SK-N-MC (cell line): ENCODE measurements around the gene GPR63.
A peak's percentile ranks its signal among the peaks of the same experiment; 100 is the strongest.

ENCODE experiments used
- DNase-seq: peaks from one replicate; pipeline ENCODE4 v3.0.0-alpha.2; 2011; ENCODE audit warnings: low read depth, low spot score
- H3K27ac ChIP-seq: fragments of 200-600 bp; sonication (generic); 2 replicates; pipeline ENCODE4 v1.5.1; 2016; ENCODE audit warnings: mixed run types
- H3K36me3 ChIP-seq: fragments of 200-600 bp; sonication (generic); 2 replicates; pipeline ENCODE4 v1.6.1; 2017; ENCODE audit warnings: antibody characterized with exemption, low read length, mixed read lengths; ENCODE audit not compliant: insufficient read depth
- H3K4me3 ChIP-seq: fragments of 200-600 bp; sonication (generic); 2 replicates; pipeline ENCODE4 v1.5.1; 2016
- H3K9ac ChIP-seq: fragments of 200-600 bp; sonication (generic); 2 replicates; pipeline ENCODE4 v1.8.0; 2017; ENCODE audit warnings: mixed run types, mixed read lengths; ENCODE audit not compliant: insufficient read length
- H3K9me3 ChIP-seq: fragments of 200-600 bp; sonication (generic); 2 replicates; pipeline ENCODE4 v1.6.1; 2017; ENCODE audit warnings: low read depth, mild to moderate bottlenecking, antibody characterized with exemption, low read length, moderate library complexity, mixed read lengths
- EZH2 ChIP-seq: fragments of 200-600 bp; sonication (generic); IDR thresholded peaks from one replicate; pipeline ENCODE4 v1.6.1; 2017; ENCODE audit warnings: antibody characterized with exemption
- FOXP2 ChIP-seq: optimal IDR thresholded peaks from 2 replicates; pipeline ENCODE3; 2011; ENCODE audit warnings: mild to moderate bottlenecking, moderate library complexity; ENCODE audit not compliant: insufficient read depth; ENCODE audit errors: extremely low read length, control extremely low read depth
- POLR2AphosphoS5 ChIP-seq: IDR thresholded peaks from 2 replicates; pipeline ENCODE4 v1.6.1; 2012; ENCODE audit warnings: mild to moderate bottlenecking, low read depth, low read length, borderline replicate concordance

GPR63 gene

DNA sequence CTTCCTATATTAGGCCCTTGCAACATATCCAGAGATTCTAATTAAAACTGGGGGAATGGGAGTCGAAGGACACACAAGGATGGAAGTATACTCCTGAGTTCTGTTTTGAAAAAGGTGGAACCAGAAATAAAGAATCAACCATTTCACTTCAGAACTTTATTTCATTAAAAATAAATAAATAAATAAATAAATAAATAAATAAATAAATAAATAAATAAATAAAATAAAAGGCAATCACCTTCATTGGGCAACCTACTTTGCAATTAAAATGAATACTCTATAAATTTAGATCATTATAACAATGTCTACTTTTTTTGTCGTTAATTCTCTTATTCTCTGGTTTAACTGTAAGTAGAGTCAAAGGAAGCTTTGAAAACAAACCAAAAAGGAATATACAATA is 25.6 kb downstream of the GPR63 start:
- Histone ChIP-seq H3K27ac (peak overlapping the region; percentile 53; the same call in 1 of the 2 replicates), H3K9ac (no peak overlapping the region), H3K4me3 (peak overlapping the region; percentile 8; the same call in 1 of the 2 replicates), H3K36me3 (no peaks in the 10 kb centered on the region), H3K9me3 (no peaks in the 10 kb centered on the region)
- no peak for DNase-seq
- no peak for TF ChIP-seq POLR2AphosphoS5
- no peak for TF ChIP-seq EZH2
- no peak for TF ChIP-seq FOXP2

DNA sequence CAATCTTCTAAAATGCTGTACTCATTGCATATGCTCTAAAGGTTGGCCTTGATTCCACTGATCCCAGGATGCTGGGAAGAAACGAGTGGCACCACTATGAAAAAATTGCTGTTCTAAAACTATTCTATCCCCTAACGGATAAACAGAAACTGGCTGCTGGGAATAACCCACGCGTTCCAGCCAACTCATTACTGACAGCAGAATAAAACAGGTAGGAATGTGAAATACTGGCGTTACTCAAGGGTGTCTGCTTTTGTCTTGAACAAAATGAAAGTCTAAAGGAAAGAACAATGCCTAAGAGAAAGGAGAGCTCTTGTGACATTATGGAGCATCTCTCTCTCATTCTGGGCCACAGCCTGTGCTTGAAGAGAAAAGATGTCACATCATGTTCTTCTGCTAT is 26.1 kb downstream of the GPR63 start:
- TF ChIP-seq POLR2AphosphoS5: no peak
- no peak for TF ChIP-seq EZH2
- TF ChIP-seq FOXP2: no peak
- H3K9ac ChIP-seq: no peak overlapping the region
- no peak overlapping the region for H3K4me3 ChIP-seq
- H3K27ac ChIP-seq: no peak overlapping the region
- DNase-seq: no peak
- no peaks in the 10 kb centered on the region for H3K9me3 ChIP-seq
- no peaks in the 10 kb centered on the region for H3K36me3 ChIP-seq

DNA sequence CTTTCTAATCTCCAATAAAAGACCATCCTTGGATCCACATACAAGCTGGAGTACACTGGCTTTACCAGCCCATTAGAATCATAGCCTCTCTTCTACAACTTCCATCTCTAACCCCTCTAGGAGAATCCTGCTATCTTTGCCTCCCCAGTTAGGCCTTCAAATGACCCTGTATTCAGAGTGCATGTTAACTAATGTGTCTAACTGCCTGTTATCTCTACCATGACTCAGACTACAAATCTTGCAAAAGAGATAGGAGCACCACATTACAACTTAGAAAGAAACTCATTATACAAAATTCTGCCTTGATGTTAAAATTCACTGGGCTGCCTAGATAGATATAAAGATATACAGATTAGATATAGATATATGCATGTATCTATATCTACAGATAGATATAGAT is 28.2 kb downstream of the GPR63 start:
- DNase-seq: no peak

DNA sequence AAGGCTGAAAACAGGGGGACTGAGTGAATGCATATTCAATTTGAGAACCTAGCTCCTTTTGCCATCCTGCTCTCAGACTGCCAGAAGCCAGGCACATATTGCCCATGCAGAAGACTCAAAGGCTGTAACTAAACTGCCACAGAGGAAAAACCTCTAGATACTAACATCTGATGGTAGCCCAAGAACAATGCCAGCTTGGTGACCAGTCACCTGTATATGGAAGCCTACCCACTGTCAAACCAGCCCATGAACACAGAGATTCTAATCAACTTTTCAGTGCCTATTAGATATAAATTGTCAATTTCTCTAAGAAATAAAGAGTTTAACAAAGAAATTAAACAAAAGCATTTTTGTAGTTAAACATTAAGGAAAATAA is 34.2 kb downstream of the GPR63 start:
- Histone ChIP-seq H3K9ac (no peak overlapping the region), H3K27ac (no peak overlapping the region), H3K9me3 (no peaks in the 10 kb centered on the region), H3K36me3 (0 out of 2 replicates have a peak, but pooled peaks cover 4% of the 10 kb centered on the region), H3K4me3 (no peak overlapping the region)
- no peak for DNase-seq
- no peak for TF ChIP-seq FOXP2
- TF ChIP-seq EZH2: no peak
- TF ChIP-seq POLR2AphosphoS5: no peak

More for the DNA sequence above, 28.2 kb downstream of the GPR63 start:
- Histone ChIP-seq H3K9me3 (no peaks in the 10 kb centered on the region), H3K9ac (no peak overlapping the region), H3K4me3 (no peak overlapping the region), H3K36me3 (no peaks in the 10 kb centered on the region), H3K27ac (no peak overlapping the region)
- TF ChIP-seq FOXP2: no peak

DNA sequence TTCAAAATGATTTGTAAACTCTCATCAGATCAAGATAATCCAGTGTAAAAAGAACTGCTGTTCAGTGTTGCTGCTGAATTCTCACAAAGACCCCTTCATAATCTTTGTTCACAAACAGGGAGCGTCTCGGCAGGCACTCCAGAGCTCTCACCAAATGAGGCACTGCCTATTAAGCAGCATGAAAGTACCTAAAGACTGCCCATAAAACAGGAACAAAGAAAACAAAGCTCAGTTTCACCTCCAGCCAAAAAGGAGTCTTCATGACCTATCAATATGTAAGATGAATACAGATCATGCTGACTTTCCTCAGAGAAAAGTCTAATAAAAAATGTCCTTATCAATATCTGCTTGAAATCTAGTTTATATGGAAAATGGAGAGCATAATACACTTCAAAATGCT is 41.8 kb downstream of the GPR63 start:
- DNase-seq: no peak
- 0 out of 2 replicates have a peak, but pooled peaks cover 4% of the 10 kb centered on the region for H3K36me3 ChIP-seq
- peak overlapping the region; percentile 59 for H3K4me3 ChIP-seq
- H3K9me3 ChIP-seq: no peaks in the 10 kb centered on the region
- H3K9ac ChIP-seq: peak overlapping the region; percentile 38
- peak overlapping the region; percentile 90 for H3K27ac ChIP-seq
- TF ChIP-seq FOXP2: no peak
- TF ChIP-seq EZH2: no peak
- no peak for TF ChIP-seq POLR2AphosphoS5

DNA sequence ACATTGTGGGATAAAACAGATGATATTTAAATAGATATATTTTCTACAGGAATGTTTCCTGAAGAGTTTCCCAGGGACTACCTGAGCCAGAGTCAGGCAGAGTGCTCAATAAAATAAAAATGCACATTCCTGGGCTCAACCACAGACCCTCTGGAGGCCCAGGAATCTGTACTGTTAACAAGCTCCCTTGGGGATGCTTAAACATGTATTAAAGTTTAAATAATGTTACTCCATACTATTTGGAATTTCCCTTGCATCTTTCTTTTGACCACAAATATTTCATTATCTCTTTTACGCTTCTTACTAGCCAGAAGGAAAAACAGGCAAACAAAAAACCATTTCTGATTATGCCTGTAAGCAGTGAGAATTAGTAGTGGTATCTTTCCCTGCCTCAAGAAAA is 42.3 kb downstream of the GPR63 start:
- peak overlapping the region; percentile 38 for H3K9ac ChIP-seq
- TF ChIP-seq FOXP2 (peak; percentile 72), EZH2 (no peak), POLR2AphosphoS5 (peak; percentile 59; the same call in 1 of the 2 replicates)
- peak overlapping the region; percentile 90 for H3K27ac ChIP-seq
- H3K9me3 ChIP-seq: no peaks in the 10 kb centered on the region
- peak overlapping the region; percentile 59 for H3K4me3 ChIP-seq
- 0 out of 2 replicates have a peak, but pooled peaks cover 4% of the 10 kb centered on the region for H3K36me3 ChIP-seq
- DNase-seq: peak; percentile 92

DNA sequence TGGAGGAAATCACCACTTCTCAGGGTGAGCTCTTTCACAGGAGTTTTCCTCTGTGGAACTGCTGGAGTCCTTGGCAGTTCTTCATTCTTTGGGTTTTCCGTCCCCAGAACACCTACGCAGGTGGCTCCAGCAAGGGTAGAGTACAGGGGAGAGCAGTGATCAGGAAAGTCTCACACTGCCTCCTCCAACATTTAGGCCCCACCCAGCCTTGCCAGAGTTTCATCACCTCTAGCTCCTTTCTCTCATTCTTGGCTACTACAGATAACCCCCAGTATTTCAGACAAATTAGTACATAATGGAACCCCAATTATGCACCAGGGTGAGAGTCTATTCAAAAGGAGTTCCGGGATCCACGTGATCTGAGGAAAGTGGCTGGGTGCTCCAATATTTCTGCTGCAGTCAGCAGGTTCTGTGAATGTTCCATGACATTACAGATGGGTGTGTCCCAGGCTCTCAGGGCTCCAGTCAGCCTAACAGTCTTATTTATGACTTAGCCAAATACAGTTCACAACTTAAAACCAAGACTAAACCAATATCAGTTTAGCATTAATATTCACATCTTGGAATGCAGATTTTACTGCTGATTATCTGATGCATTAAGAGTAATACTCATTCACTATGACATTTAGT is 44.6 kb downstream of the GPR63 start:
- TF ChIP-seq EZH2 (no peak), FOXP2 (no peak), POLR2AphosphoS5 (peak; percentile 51; the same call in 1 of the 2 replicates)
- H3K4me3 ChIP-seq: peak overlapping the region; percentile 29
- peak overlapping the region; percentile 86 for H3K27ac ChIP-seq
- no peak overlapping the region for H3K9ac ChIP-seq
- peak; percentile 72 for DNase-seq
- H3K9me3 ChIP-seq: no peaks in the 10 kb centered on the region
- H3K36me3 ChIP-seq: no peaks in the 10 kb centered on the region

DNA sequence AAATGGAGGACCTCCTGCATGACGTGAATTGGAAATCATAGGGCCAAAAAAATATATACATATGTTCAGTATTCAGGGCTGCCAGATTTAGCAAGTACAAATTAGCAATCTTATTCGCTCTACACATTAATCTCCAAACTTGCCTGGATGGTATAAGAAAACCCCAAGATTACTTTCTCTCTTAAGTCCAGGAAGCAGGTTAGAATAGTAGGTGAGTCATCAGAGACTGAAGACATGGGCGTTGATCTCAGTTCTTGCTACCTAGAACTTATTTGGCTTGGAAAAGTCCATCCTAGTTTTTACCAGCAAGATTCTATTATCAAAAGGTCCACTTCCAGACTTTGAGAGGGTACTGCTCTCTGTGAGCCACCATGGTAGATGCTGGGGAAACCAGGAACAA is 47.4 kb downstream of the GPR63 start:
- DNase-seq: no peak
- Histone ChIP-seq H3K9ac (no peak overlapping the region), H3K9me3 (no peaks in the 10 kb centered on the region), H3K27ac (no peak overlapping the region), H3K4me3 (no peak overlapping the region), H3K36me3 (no peaks in the 10 kb centered on the region)
- TF ChIP-seq FOXP2: no peak
